NCI-H526 (cell line): ENCODE measurements around the gene KMT2C.
A peak's percentile ranks its signal among the peaks of the same experiment; 100 is the strongest.
"Not testable (repeated sequence)": the region's sequence is repeated elsewhere in the genome, so short reads cannot be mapped to it uniquely, and the experiment has no call there.

Experiments
- DNase-seq, 2 experiments: peaks; one replicate each; lab custom pipeline; 2025; lab: John Stamatoyannopoulos, UW

The KMT2C gene

DNA sequence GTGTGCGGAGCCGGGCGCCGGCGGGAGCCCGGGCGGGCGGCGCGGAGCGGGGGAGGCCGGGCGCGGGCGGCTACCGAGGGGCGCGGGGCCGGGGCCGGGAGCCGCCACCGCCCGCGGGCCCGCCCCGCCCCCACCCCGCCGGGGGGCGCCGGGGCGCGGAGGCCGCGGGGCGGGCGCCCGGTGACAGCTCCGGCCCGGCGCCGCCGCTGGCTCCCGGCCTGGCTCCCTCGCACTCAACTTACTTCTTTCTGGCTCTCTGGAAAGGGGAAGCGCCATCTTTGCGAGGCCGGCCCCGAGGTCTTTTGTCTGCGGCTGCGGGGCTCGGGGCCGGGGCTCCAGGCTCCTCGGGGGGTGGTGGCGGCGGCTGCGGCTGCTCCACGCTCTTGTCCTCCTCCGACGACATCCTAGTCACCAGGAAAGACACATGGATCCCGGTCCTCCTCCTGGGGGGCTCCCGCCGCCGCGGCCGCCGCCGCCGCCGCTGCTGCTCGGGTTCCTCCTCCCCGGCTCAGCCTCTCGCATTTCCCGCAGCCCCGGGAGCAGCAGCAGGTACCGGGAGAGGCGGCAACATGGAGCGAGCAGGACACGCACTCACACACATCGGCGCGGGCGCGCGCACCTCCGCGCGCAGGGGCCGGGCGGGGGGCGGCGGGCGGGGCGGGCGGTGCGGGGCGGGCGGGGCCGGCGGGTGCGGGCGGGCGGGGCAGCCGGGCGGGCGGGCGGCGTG is at the start of gene KMT2C:
Gene KMT2C, minus strand, starts transcription at position 620 of the 727 bp plus-strand sequence. Its CDS starts 217 bp downstream, at position 403.
- DNase-seq = peak; percentile 32 to 77

DNA sequence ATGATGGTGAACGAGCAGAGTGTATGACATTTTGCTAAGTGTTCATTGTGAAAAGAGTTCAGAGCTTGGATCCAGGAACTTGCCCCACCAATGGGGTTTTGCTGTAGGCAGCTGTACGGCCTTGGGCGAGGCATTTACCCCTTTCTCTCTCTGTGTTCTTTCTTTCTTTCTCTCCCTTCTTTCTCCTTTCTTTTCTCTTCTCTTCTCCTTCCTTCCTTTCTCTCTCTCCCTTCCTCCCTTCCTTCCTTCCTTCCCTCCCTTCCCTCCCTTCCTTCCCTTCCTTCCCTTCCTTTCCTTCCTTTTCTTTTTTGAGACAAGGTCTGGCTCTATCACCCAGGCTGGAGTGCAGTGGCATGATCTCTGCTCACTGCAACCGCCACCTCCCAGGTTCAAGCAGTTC is 45.3 kb upstream of the KMT2C start:
- DNase-seq = no peak

GRCh38 chr7:152480664-152481063 is 44.9 kb upstream of the KMT2C start:
- no peak for DNase-seq

GRCh38 chr7:152479595-152479994 is 43.8 kb upstream of the KMT2C start:
- DNase-seq = no peak

DNA sequence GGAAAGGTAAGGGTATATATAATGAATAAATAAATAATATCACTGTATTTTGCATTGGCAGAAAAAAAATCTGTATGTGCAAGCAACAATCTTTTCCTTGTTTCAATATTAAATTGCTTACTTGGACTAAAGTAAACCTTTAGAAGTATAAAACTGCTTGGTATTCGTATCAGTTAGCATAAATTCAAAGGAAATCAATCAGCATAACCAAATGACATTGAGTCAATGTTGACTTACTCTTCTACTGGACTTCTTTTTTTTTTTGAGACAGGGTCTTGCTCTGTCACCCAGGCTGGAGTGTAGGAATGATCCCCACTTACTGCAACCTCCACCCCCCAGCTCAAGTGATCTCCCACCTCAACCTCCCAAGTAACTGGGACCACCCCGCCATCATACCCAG is 42.3 kb upstream of the KMT2C start:
- DNase-seq = peak; percentile 12 to 29

GRCh38 chr7:152477079-152477478 is 41.3 kb upstream of the KMT2C start:
- no peak for DNase-seq

GRCh38 chr7:152476551-152476950 is 40.7 kb upstream of the KMT2C start:
- no peak for DNase-seq

DNA sequence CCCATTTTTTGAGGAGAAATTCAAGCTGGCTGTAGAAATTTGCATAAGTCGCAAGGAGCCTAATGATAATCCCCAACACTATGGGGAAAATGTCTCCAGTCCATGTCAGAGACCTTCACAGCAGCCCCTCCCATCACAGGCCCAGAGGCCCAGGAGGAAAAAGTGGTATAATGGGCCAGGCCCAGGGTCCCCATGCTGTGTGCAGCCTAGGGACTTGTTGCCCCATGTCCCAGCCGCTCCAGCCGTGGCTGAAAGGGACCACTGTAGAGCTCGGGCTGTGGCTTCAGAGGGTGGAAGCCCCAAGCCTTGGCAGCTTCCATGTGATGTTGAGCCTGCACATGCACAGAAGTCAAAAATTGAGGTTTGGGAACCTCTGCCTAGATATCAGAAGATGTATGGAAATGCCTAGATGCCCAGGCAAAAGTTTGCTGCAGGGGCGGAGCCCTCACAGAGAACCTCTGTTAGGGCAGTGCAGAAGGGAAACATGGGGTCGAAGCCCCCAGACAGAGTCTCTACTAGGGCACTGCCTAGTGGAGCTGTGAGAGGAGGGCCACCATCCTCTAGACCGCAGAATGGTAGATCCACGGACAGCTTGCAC is 35.3 kb upstream of the KMT2C start:
- DNase-seq = not testable (repeated sequence)

DNA sequence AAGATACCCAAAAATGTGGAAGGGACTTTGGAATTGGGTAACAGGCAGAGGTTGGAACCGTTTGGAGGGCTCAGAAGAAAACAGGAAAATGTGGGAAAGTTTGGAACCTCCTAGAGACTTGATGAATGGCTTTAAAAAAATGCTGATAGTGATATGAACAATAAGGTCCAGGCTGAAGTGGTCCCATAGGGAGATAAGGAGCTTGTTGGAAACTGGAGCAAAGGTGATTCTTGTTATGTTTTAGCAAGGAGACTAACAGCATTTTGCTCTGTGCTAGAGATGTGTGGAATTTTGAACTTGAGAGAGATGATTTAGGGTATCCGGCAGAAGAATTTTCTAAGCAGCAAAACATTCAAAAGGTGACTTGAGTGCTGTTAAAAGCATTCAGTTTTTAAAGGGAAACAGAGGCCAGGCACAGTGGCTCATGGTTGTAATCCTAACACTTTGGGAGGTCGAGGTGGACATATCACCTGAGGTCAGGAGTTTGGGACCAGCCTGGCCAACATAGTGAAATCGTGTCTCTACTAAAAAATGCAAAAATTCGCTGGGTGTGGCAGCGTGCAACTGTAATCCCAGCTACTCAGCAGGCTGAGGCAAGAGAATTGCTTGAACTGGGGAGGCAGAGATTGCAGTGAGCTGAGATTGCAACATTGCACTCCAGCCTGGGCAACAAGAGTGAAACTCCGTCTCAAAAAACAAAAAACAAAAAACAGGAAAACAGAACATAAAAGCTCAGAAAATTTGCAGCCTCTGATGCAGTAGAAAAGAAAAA is 34.6 kb upstream of the KMT2C start:
- DNase-seq = not testable (repeated sequence)

DNA sequence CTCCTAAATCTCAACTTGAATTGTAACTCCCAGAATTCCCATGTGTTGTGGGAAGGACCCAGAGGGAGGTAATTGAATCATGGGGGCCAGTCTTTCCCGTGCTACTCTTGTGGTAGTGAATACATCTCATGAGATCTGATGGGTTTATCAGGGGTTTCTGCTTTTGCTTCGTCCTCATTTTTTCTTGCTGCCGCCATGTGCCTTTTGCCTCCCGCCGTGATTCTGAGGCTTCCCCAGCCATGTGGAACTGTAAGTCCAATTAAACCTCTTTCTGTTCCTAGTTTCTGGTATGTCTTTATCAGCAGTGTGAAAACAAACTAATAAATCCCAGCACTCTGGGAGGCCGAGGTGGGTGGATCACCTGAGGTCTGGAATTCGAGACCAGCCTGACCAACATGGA is 33.8 kb upstream of the KMT2C start:
- not testable (repeated sequence) for DNase-seq

- no peak for DNase-seq
Measured at GRCh38 chr7:152467225-152467624, 31.4 kb upstream of the KMT2C start.

GRCh38 chr7:152465119-152465387 is 29.2 kb upstream of the KMT2C start:
- DNase-seq = no peak

DNA sequence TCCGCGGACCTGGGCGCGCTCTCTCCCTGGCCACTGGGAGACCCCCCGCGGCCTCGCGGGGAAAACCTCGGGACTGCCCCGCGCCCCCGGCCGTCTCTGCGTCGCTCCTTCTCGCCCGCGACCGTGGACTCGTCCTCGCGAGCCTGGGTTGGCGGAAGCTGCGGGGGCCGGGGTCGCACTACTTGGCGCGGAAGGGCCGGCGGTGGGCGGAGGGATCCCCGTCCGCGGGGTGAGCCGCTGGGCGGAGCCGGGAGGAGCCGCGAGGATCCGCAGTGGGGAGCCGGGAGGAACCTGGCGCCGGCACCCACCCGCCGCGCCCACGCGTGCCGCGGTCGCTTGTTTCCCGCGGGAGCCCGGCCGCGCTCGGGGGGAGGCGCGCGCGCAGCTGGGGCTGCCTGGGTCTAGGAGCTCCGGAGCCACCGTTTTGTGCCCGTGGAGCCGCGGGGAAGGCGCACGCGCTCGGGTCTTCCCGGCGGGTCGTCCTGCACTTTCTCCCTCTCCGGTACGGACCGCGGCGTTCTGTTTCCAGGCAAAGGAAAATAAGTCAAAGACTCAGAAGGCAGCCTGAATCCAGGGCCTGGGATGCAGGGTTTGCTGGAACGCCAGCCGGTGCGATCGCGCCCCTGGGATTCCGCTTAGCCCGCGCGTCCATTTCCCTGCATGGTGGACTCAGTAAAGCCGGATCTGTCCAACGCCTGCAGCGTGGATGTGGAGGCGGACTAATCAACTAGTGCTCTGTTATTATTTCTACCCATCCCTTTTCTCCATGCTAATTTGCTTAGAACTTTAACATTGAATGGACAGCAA is 28.7 kb upstream of the KMT2C start:
- DNase-seq = peak; percentile 53 to 87

DNA sequence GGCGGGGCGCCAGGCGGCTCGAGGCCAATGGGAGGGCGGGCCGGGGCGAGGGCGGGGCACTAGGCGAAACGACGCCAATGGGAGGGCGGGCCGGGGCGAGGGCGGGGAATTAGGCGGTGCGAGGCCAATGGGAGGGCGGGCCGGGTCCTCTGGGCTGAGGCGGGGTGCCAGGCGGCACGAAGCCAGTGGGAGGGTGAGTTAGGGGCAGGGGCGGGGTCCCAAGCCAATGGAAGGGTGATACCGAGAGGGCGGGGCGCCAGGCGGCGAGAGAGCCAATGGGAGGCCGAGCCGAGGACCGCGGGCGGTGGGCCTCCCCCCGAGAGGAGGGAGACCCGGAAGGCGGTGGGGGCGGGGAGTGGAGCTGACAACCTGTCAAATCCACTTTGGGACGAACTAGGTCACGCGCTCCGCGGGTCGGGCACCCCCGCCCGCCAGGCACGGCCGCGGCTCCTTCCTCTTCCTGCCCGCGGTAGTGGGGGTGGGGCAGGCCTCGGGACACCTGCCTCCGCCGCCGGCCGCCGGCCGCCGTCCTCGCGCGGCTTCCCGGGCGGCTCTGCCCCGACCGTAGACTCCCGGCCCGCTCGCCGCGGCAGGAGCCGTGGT is 28.0 kb upstream of the KMT2C start:
- peak; percentile 98 to 100 for DNase-seq

DNA sequence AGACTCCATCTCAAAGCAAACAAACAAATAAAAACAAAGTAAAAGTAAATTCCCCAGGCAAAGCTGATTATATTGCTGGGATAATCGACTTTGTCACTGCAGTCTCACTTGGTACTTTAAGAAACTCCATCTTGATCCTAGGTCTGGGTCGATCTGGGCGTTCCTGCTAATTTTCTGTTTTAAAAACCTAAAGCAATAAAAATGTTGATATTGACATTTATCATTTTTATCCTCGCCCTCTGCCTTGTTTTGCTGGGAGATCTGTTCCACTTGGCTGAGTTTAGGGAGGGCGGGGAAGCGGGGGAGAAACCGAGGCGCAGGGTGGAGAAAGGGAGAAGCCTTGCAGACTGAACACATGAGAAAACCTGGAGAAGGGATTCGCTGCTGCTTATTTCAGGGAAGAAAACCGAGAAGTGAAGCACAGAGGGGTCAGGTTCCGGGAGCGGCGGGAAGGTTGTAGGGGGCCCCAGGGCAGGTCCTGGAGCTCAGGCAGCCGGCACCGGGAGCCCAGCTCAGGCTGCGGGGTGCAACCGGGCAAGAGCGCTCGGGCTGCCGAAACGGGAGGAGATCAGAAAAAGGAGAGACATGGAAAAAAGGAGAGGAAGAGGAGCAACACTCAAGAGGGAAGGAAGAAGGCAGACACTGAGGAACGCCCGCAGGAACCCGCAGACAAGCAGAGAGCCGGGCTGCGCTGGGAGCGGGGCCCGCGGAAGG is 27.3 kb upstream of the KMT2C start:
- peak; percentile 81 to 88 for DNase-seq

GRCh38 chr7:152459724-152460251 is 24.0 kb upstream of the KMT2C start:
- peak in 1 of 2 experiments; percentile 18 for DNase-seq

DNA sequence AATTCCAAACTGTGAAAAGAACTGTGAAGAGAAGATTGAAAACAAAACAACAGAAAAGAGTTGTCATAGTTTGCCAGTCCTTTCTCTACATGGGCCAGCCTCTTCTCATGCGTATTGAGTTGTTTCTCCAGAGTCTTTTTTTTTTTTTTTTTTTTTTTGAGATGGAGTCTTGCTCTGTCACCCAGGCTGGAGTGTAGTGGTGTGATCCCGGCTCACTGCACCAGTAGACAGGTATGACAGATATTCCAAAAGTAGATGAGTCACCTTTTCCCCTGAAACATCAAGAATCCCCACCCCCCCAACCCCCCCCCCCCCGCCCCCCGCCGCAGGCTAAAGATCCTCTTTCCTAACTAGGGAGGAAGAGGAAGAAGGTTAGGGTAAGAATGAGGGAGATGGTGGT is 15.6 kb upstream of the KMT2C start:
- DNase-seq = no peak

GRCh38 chr7:152445386-152446008 is 9.7 kb upstream of the KMT2C start:
- not testable (repeated sequence) for DNase-seq

DNA sequence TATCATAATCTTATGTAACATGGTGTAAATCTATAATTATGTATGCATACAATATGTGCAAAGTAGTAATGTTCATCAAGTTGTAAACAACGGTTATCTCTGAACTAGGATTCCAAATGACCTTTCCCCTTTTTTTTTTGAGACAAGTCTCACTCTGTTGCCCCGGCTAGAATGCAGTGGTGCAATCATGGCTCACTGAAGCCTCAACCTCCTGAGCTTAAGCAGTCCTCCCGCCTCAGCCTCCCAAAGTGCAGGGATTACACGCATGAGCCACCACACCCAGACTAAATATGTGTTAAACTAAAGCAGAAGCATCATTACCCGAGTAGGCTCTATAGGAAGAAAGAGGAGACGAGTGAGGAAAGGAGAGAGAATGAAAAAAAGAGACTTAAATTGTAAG is 7.8 kb upstream of the KMT2C start:
- no peak for DNase-seq

- no peak for DNase-seq
Measured at GRCh38 chr7:152442330-152442835, 6.6 kb upstream of the KMT2C start.
